Liver (tissue), 9 donors: ENCODE data around the gene RNLS. TPM values are rescaled to one million over a fixed set of nuclear protein-coding genes. Genes with fewer than 3 reads are reported as not detected.

ENCODE experiments used
- DNase-seq: peaks from one replicate; pipeline ENCODE4 v3.0.0-alpha.2; 2017; ENCODE audit warnings: low spot score
- H3K27ac ChIP-seq, 2 donors: one replicate each; pipeline ENCODE4 v1.7.0; 2013; ENCODE audit warnings: inconsistent platforms in 2 of 2, low read length in 2 of 2, control low read depth in 1 of 2, low read depth in 1 of 2, mild to moderate bottlenecking in 1 of 2
- H3K27me3 ChIP-seq, 4 donors: one replicate each; pipeline versions ENCODE4 v1.6.1 to v1.7.0; 2013; ENCODE audit warnings: low read length in 3 of 4, inconsistent platforms in 1 of 4, mild to moderate bottlenecking in 1 of 4, moderate library complexity in 1 of 4; ENCODE audit not compliant: control insufficient read depth in 4 of 4, insufficient read depth in 4 of 4
- H3K36me3 ChIP-seq, 4 donors: one replicate each; pipeline versions ENCODE4 v1.6.1 to v1.7.0; 2013; ENCODE audit warnings: low read length in 3 of 4, mild to moderate bottlenecking in 3 of 4, low read depth in 1 of 4, moderate library complexity in 1 of 4; ENCODE audit not compliant: control insufficient read depth in 4 of 4, insufficient read depth in 3 of 4
- H3K4me1 ChIP-seq, 4 donors: one replicate each; pipeline versions ENCODE4 v1.6.1 to v1.7.0; 2013; ENCODE audit warnings: low read length in 3 of 4, mild to moderate bottlenecking in 3 of 4, moderate library complexity in 1 of 4; ENCODE audit not compliant: control insufficient read depth in 4 of 4, insufficient read depth in 4 of 4
- H3K4me3 ChIP-seq, 3 donors: one replicate each; pipeline versions ENCODE4 v1.6.1 to v1.7.0; 2013; ENCODE audit warnings: low read length in 3 of 3, control low read depth in 1 of 3, low read depth in 1 of 3, mild to moderate bottlenecking in 1 of 3
- H3K9ac ChIP-seq, 2 donors: one replicate each; pipeline ENCODE4 v1.7.0; 2013; ENCODE audit warnings: low read length in 2 of 2, mild to moderate bottlenecking in 2 of 2, moderate library complexity in 2 of 2, control low read depth in 1 of 2, low read depth in 1 of 2
- H3K9me3 ChIP-seq, 4 donors: one replicate each; pipeline versions ENCODE4 v1.6.1 to v1.7.0; 2013; ENCODE audit warnings: low read length in 3 of 4; ENCODE audit not compliant: control insufficient read depth in 4 of 4
- ATF3 ChIP-seq: IDR thresholded peaks from 2 replicates; pipeline ENCODE4 v1.6.1; 2016; ENCODE audit warnings: antibody characterized with exemption
- CTCF ChIP-seq: fragments of 150-350 bp; IDR thresholded peaks from 2 replicates; pipeline ENCODE4 v1.5.1; 2017; ENCODE audit warnings: improper control_type of control experiment, low read depth, low read length; ENCODE audit not compliant: missing input control
- EGR1 ChIP-seq, 2 donors: IDR thresholded peaks; 2 replicates each; pipeline ENCODE4 v1.6.1; 2016 to 2018; ENCODE audit warnings: antibody characterized with exemption in 2 of 2, low read depth in 2 of 2
- FOXA1 ChIP-seq: IDR thresholded peaks from 2 replicates; pipeline ENCODE4 v1.6.1; 2016; ENCODE audit warnings: antibody characterized with exemption
- FOXA2 ChIP-seq: IDR thresholded peaks from 2 replicates; pipeline ENCODE4 v1.6.1; 2016; ENCODE audit warnings: antibody characterized with exemption
- GABPA ChIP-seq, 2 donors: IDR thresholded peaks in 1 of 2; conservative IDR thresholded peaks in 1 of 2; 2 replicates each; pipeline ENCODE4 v1.6.1; 2016; ENCODE audit warnings: antibody characterized with exemption in 2 of 2, mild to moderate bottlenecking in 1 of 2, moderate library complexity in 1 of 2
- HNF4A ChIP-seq, 2 donors: conservative IDR thresholded peaks; 2 replicates each; pipeline ENCODE4 v1.6.1; 2016; ENCODE audit warnings: antibody characterized with exemption in 2 of 2, mild to moderate bottlenecking in 2 of 2
- HNF4G ChIP-seq: IDR thresholded peaks from 2 replicates; pipeline ENCODE4 v1.6.1; 2016; ENCODE audit warnings: antibody characterized with exemption
- JUND ChIP-seq, 2 donors: IDR thresholded peaks; 2 replicates each; pipeline ENCODE4 v1.6.1; 2016; ENCODE audit warnings: antibody characterized with exemption in 2 of 2
- MAX ChIP-seq: IDR thresholded peaks from 2 replicates; pipeline ENCODE4 v1.6.1; 2016; ENCODE audit warnings: antibody characterized with exemption
- NR2F2 ChIP-seq: IDR thresholded peaks from 2 replicates; pipeline ENCODE4 v1.6.1; 2016; ENCODE audit warnings: antibody characterized with exemption
- RAD21 ChIP-seq, 2 donors: IDR thresholded peaks; 2 replicates each; pipeline ENCODE4 v1.6.1; 2016; ENCODE audit warnings: antibody characterized with exemption in 2 of 2, mild to moderate bottlenecking in 2 of 2
- RXRA ChIP-seq, 2 donors: IDR thresholded peaks; 2 replicates each; pipeline ENCODE4 v1.6.1; 2017 to 2018; ENCODE audit warnings: antibody characterized with exemption in 2 of 2, mild to moderate bottlenecking in 1 of 2
- SP1 ChIP-seq: IDR thresholded peaks from 2 replicates; pipeline ENCODE4 v1.6.1; 2018; ENCODE audit warnings: antibody characterized with exemption, mild to moderate bottlenecking
- TAF1 ChIP-seq: conservative IDR thresholded peaks from 2 replicates; pipeline ENCODE4 v1.6.1; 2016; ENCODE audit warnings: antibody characterized with exemption, mild to moderate bottlenecking
- YY1 ChIP-seq: IDR thresholded peaks from 2 replicates; pipeline ENCODE4 v1.6.1; 2016; ENCODE audit warnings: antibody characterized with exemption, mild to moderate bottlenecking
- ZBTB33 ChIP-seq: IDR thresholded peaks from 2 replicates; pipeline ENCODE4 v1.6.1; 2016; ENCODE audit warnings: antibody characterized with exemption
- WGBS: extraction: QIAGEN DNeasy Blood & Tissue Kit; methylation state at CpG from one replicate; pipeline ENCODE4 v1.1.7; 2013; 5-methylcytosine and 5-hydroxymethylcytosine counted together
- polyA plus RNA-seq, 2 donors: library from polyadenylated mRNA; stranded (reverse) in 1 of 2; unstranded in 1 of 2; fragments of 200-250 nt in 1 of 2; fragments of >200 nt in 1 of 2; fragmentation: Nextera tagmentation in 1 of 2; extraction: Ambion mirVana in 1 of 2; gene quantifications; one replicate each; pipeline versions ENCODE4 v1.2.1 to v1.2.3, GENCODE V29; 2013 to 2015
- total RNA-seq, 2 donors: library from RNA; depleted of rRNA; stranded (reverse); fragments of >200 nt; gene quantifications; one replicate each; pipeline ENCODE4 v1.2.3, GENCODE V29; 2014
- TF ChIP-seq, protein P1 (sequence below): IDR thresholded peaks from 2 replicates; pipeline ENCODE4 v1.6.1; 2016; ENCODE audit warnings: antibody characterized with exemption, mild to moderate bottlenecking
- donor health status: healthy.
- donor health status: healthy.
- donor health status: healthy.
- donor health status: healthy.
- donor health status: healthy.

The RNLS gene
- total and polyA plus RNA-seq, 4 donors = 4.1 to 12.4 (median 7.5) TPM

- WGBS = 94% methylated on average over 3 of the region's 3 CpGs
Observed at GRCh38 chr10:88315755-88316154, 267.4 kb downstream of the RNLS start.

DNA sequence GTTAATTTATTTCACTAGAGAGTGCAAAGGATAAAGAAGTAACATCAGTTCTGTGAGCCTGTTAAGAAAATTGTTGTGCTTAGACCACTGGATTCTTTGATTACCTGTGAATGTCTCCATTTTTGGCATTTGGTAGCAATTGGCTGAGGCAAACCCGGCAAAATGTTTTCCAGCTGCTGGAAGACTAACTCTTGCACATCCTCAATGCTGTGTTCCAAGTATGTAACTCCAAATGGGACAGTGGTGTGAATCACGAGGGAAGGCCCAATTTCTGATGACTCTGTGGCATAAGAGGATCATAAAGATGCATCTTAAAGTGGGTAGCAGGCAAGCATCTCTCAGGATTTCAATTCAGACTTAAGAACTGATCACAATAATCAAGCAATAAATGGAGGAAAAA is 268.8 kb downstream of the RNLS start:
- no peak for DNase-seq
- H3K4me3 ChIP-seq = no peak overlapping the region
- no peaks in the 10 kb centered on the region for H3K27me3 ChIP-seq
- 78% methylated on average over 2 of the region's 2 CpGs for WGBS
- H3K4me1 ChIP-seq = no peaks in the 10 kb centered on the region
- H3K9ac ChIP-seq = no peak overlapping the region
- H3K36me3 ChIP-seq = no peaks in the 10 kb centered on the region
- H3K9me3 ChIP-seq = peaks cover 0 to 6% (median 3%) of the 10 kb centered on the region in 4 donors
- no peak overlapping the region for H3K27ac ChIP-seq
- no peak for TF ChIP-seq JUND (IDR thresholded peaks at IDR 0.05)
- no peak for TF ChIP-seq SP1
- TF ChIP-seq FOXA1 = no peak
- TF ChIP-seq CTCF = no peak
- TF ChIP-seq RAD21 (IDR thresholded peaks at IDR 0.05) = no peak
- no peak for TF ChIP-seq HNF4A (conservative IDR thresholded peaks at IDR 0.05)
- TF ChIP-seq NR2F2 = no peak
- TF ChIP-seq ZBTB33 = no peak
- no peak for TF ChIP-seq GABPA (IDR thresholded peaks at IDR 0.05 in 1 of 2, conservative IDR thresholded peaks at IDR 0.05 in 1 of 2)
- TF ChIP-seq FOXA2 = no peak
- TF ChIP-seq HNF4G = no peak
- no peak for TF ChIP-seq EGR1 (IDR thresholded peaks at IDR 0.05; ENCODE audit: low read depth in 2 of 2)
- TF ChIP-seq, protein P1, sequence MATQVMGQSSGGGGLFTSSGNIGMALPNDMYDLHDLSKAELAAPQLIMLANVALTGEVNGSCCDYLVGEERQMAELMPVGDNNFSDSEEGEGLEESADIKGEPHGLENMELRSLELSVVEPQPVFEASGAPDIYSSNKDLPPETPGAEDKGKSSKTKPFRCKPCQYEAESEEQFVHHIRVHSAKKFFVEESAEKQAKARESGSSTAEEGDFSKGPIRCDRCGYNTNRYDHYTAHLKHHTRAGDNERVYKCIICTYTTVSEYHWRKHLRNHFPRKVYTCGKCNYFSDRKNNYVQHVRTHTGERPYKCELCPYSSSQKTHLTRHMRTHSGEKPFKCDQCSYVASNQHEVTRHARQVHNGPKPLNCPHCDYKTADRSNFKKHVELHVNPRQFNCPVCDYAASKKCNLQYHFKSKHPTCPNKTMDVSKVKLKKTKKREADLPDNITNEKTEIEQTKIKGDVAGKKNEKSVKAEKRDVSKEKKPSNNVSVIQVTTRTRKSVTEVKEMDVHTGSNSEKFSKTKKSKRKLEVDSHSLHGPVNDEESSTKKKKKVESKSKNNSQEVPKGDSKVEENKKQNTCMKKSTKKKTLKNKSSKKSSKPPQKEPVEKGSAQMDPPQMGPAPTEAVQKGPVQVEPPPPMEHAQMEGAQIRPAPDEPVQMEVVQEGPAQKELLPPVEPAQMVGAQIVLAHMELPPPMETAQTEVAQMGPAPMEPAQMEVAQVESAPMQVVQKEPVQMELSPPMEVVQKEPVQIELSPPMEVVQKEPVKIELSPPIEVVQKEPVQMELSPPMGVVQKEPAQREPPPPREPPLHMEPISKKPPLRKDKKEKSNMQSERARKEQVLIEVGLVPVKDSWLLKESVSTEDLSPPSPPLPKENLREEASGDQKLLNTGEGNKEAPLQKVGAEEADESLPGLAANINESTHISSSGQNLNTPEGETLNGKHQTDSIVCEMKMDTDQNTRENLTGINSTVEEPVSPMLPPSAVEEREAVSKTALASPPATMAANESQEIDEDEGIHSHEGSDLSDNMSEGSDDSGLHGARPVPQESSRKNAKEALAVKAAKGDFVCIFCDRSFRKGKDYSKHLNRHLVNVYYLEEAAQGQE = no peak
- TF ChIP-seq RXRA (IDR thresholded peaks at IDR 0.05) = no peak

More at GRCh38 chr10:88315755-88316154, 267.4 kb downstream of the RNLS start:
- H3K4me1 ChIP-seq = no peaks in the 10 kb centered on the region
- no peaks in the 10 kb centered on the region for H3K27me3 ChIP-seq
- no peak for TF ChIP-seq TAF1
- no peak for TF ChIP-seq RAD21 (IDR thresholded peaks at IDR 0.05)
- no peak for TF ChIP-seq GABPA (IDR thresholded peaks at IDR 0.05 in 1 of 2, conservative IDR thresholded peaks at IDR 0.05 in 1 of 2)
- TF ChIP-seq YY1 = no peak
- TF ChIP-seq SP1 = no peak
- TF ChIP-seq MAX = no peak
- TF ChIP-seq HNF4A (conservative IDR thresholded peaks at IDR 0.05) = no peak
- TF ChIP-seq HNF4G = no peak
- no peak for TF ChIP-seq NR2F2
- TF ChIP-seq ATF3 = no peak
- TF ChIP-seq JUND (IDR thresholded peaks at IDR 0.05) = no peak
- TF ChIP-seq FOXA2 = no peak
- no peak for TF ChIP-seq RXRA (IDR thresholded peaks at IDR 0.05)
- no peak for TF ChIP-seq EGR1 (IDR thresholded peaks at IDR 0.05; ENCODE audit: low read depth in 2 of 2)
- TF ChIP-seq, protein P1 = no peak
- TF ChIP-seq FOXA1 = no peak
- H3K27ac ChIP-seq = no peak overlapping the region
- H3K9ac ChIP-seq = no peak overlapping the region
- peaks cover 1 to 16% (median 8%) of the 10 kb centered on the region in 4 donors for H3K9me3 ChIP-seq
- H3K4me3 ChIP-seq = no peak overlapping the region
- H3K36me3 ChIP-seq = no peaks in the 10 kb centered on the region
- DNase-seq = no peak
